Gastroesophageal sphincter (tissue), 4 donors: ENCODE results near the gene TADA1. TPM values are rescaled to one million over a fixed set of nuclear protein-coding genes. Genes with fewer than 3 reads are reported as not detected.
"Not testable (repeated sequence)": the region's sequence is repeated elsewhere in the genome, so short reads cannot be mapped to it uniquely, and the experiment has no call there.

ENCODE experiments used
- ATAC-seq: fragments of 150-250 bp; one replicate; pipeline ENCODE4 v1.9.1; 2016; ENCODE audit warnings: mild to moderate bottlenecking, moderate library complexity
- H3K27ac ChIP-seq, 4 donors: fragments of 200-600 bp; sonication (generic) in 3 of 4; 1 replicate in 3 of 4; 2 replicates in 1 of 4; pipeline ENCODE4 v1.5.1; 2016 to 2019
- H3K27me3 ChIP-seq: fragments of 200-600 bp; sonication (generic); one replicate; pipeline ENCODE4 v1.5.1; 2019
- H3K36me3 ChIP-seq, 2 donors: fragments of 200-600 bp; sonication (generic); one replicate each; pipeline ENCODE4 v1.5.1; 2019; ENCODE audit warnings: control low read depth in 1 of 2
- H3K4me1 ChIP-seq, 3 donors: fragments of 200-600 bp; sonication (generic); 1 replicate in 2 of 3; 2 replicates in 1 of 3; pipeline ENCODE4 v1.5.1; 2016 to 2019; ENCODE audit warnings: control low read depth in 2 of 3
- H3K4me3 ChIP-seq, 2 donors: fragments of 200-600 bp; sonication (generic); one replicate each; pipeline ENCODE4 v1.5.1; 2019; ENCODE audit warnings: mild to moderate bottlenecking in 1 of 2, moderate library complexity in 1 of 2
- H3K9me3 ChIP-seq, 3 donors: fragments of 200-600 bp; sonication (generic); one replicate each; pipeline ENCODE4 v1.5.1; 2017 to 2019; ENCODE audit warnings: control low read depth in 2 of 3
- CTCF ChIP-seq, 4 experiments: fragments of 200-600 bp in 2 of 4; fragments of 450-650 bp in 2 of 4; sonication (generic) in 1 of 4; IDR thresholded peaks; one replicate each; pipeline ENCODE4 v1.5.1; 2017 to 2019; ENCODE audit warnings: antibody characterized with exemption in 4 of 4, mild to moderate bottlenecking in 2 of 4, moderate library complexity in 2 of 4
- EP300 ChIP-seq: sonication (generic); formaldehyde crosslinking; IDR thresholded peaks from one replicate; pipeline ENCODE4 v1.6.1; 2017; ENCODE audit warnings: antibody characterized with exemption, mild to moderate bottlenecking
- POLR2A ChIP-seq, 2 donors: fragments of 450-650 bp; IDR thresholded peaks; one replicate each; pipeline ENCODE4 v1.6.1; 2017; ENCODE audit warnings: antibody characterized with exemption in 2 of 2, mild to moderate bottlenecking in 2 of 2, moderate library complexity in 1 of 2
- POLR2AphosphoS5 ChIP-seq: sonication (generic); formaldehyde crosslinking; IDR thresholded peaks from one replicate; pipeline ENCODE4 v1.6.1; 2017; ENCODE audit warnings: antibody characterized with exemption
- WGBS, 2 donors: methylation state at CpG; one replicate each; pipeline ENCODE4 v1.1.5; 2018; ENCODE audit warnings: low coverage in 1 of 2; 5-methylcytosine and 5-hydroxymethylcytosine counted together
- total RNA-seq, 4 donors: library from RNA; depleted of rRNA; stranded (reverse); fragments of >200 nt; gene quantifications; one replicate each; pipeline ENCODE4 v1.1.0, GENCODE V29; 2016

Gene TADA1
- total RNA-seq, 4 donors from 2014 or later = 9.5 to 16.2 (median 13.6) TPM

- Histone ChIP-seq H3K27me3 (no peaks in the 10 kb centered on the region), H3K4me3 (no peak overlapping the region), H3K9me3 (no peaks in the 10 kb centered on the region), H3K4me1 (peaks cover 5 to 29% (median 13%) of the 10 kb centered on the region in 3 donors), H3K36me3 (peaks cover 0 to 8% of the 10 kb centered on the region in 2 donors), H3K27ac (no peak overlapping the region)
- TF ChIP-seq EP300 = no peak
- no peak for TF ChIP-seq POLR2AphosphoS5
- TF ChIP-seq CTCF (IDR thresholded peaks at IDR 0.05) = no peak
- no peak for TF ChIP-seq POLR2A (IDR thresholded peaks at IDR 0.05)
- ATAC-seq = no peak
- WGBS, 2 donors = 100% methylated on average over 1 of the region's 4 CpGs; no CpG with 5 or more reads in 1 of the 2 donors
Observed at GRCh38 chr1:166836733-166837132, 39.3 kb downstream of the TADA1 start.

DNA sequence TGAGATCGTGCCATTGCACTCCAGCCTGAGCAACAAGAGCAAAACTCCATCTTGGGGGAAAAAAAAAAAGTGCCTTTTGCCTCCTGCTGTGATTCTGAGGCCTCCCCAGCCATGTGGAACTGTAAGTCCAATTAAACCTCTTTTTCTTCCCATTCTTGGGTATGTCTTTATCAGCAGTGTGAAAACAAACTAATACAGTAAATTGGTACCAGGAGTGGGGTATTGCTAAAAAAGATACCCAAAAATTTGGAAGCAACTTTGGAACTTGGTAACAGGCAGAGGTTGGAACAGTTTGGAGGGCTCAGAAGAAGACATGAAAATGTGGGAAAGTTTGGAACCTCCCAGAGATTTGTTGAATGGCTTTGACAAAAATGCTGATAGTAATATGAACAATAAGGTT is 46.3 kb downstream of the TADA1 start:
- not testable (repeated sequence) for ATAC-seq, H3K36me3 ChIP-seq, H3K27ac ChIP-seq, H3K4me3 ChIP-seq, H3K4me1 ChIP-seq, H3K27me3 ChIP-seq
- H3K9me3 ChIP-seq = peaks cover 0 to 27% (median 0%) of the 10 kb centered on the region in 3 donors
- WGBS, 2 donors = 71% methylated on average over 1 of the region's 1 CpG; no CpG with 5 or more reads in 1 of the 2 donors

DNA sequence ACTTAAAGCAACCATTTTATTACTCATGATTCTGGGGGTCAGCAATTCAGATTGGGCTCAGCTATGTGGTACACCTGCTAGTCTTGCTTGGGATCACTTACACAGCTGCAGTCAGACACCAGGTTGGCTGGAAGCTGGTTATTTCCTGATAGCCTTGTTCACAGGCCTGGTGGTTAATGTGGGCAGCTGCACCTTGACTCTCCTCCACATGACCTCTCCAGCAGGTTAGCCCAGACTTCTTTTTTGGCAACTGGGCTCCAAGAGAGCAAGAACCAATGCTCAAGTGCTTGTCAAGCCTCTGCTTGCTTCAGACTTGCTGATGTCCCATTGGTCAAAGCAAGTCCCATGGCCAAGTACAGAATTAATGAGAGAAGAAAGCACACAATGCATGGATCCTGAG is 48.6 kb downstream of the TADA1 start:
- Histone ChIP-seq H3K27me3 (no peaks in the 10 kb centered on the region), H3K4me3 (no peak overlapping the region), H3K9me3 (peaks cover 0 to 27% (median 0%) of the 10 kb centered on the region in 3 donors), H3K4me1 (no peaks in the 10 kb centered on the region), H3K36me3 (no peaks in the 10 kb centered on the region), H3K27ac (no peak overlapping the region)
- TF ChIP-seq CTCF (IDR thresholded peaks at IDR 0.05) (no peak), EP300 (no peak), POLR2A (IDR thresholded peaks at IDR 0.05) (no peak), POLR2AphosphoS5 (no peak)
- ATAC-seq = no peak

DNA sequence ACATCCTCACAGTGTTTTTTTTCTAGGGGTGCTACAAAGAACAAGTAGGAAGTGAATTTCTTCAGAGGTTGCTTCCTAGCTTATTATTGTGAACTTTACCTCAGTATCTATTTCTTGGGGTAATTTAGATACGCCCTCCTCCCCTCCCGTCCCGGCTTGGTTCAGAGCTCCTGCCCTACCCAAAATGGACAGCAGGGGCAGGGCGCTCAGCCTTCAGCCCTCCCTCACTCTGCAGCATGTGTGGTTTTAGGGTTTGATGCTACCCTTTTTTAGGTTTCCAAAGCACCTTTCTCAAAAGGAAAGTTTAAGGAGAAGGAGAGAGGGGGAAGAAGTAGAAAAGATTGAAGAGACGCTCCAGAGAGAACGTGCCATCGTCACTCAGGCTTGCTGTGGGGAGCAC is 53.7 kb downstream of the TADA1 start:
- Histone ChIP-seq H3K4me3 (no peak overlapping the region), H3K4me1 (no peaks in the 10 kb centered on the region), H3K27me3 (no peaks in the 10 kb centered on the region), H3K27ac (no peak overlapping the region), H3K36me3 (no peaks in the 10 kb centered on the region), H3K9me3 (peaks cover 0 to 17% (median 0%) of the 10 kb centered on the region in 3 donors)
- WGBS, 2 donors = 20 to 66% methylated on average over 2 to 6 of the region's 7 CpGs
- no peak for ATAC-seq
- TF ChIP-seq EP300 (no peak), CTCF (IDR thresholded peaks at IDR 0.05) (no peak), POLR2AphosphoS5 (no peak), POLR2A (IDR thresholded peaks at IDR 0.05) (no peak)

GRCh38 chr1:166819974-166820373 is 56.1 kb downstream of the TADA1 start:
- H3K27me3 ChIP-seq = peaks cover 10% of the 10 kb centered on the region
- no peak for ATAC-seq
- H3K9me3 ChIP-seq = peaks cover 0 to 17% (median 0%) of the 10 kb centered on the region in 3 donors
- H3K4me3 ChIP-seq = no peak overlapping the region
- H3K36me3 ChIP-seq = no peaks in the 10 kb centered on the region
- TF ChIP-seq POLR2AphosphoS5 = no peak
- TF ChIP-seq EP300 = no peak
- TF ChIP-seq CTCF (IDR thresholded peaks at IDR 0.05) = no peak
- no peak for TF ChIP-seq POLR2A (IDR thresholded peaks at IDR 0.05)
- WGBS, 2 donors = 51% methylated on average over 2 of the region's 2 CpGs; no CpG with 5 or more reads in 1 of the 2 donors
- no peak overlapping the region for H3K27ac ChIP-seq
- no peaks in the 10 kb centered on the region for H3K4me1 ChIP-seq
